Pancreas (tissue), 10 donors: ENCODE data around the gene B4GALT5. TPM values are rescaled to one million over a fixed set of nuclear protein-coding genes. Genes with fewer than 3 reads are reported as not detected.

ENCODE experiments used
- ATAC-seq, 4 donors: fragments of 200-7000 bp; cut with Tn5 transposase; one replicate each; pipeline versions ENCODE4 v1.8.0 to v1.9.1; 2020; ENCODE audit warnings: mild to moderate bottlenecking in 4 of 4, moderate library complexity in 4 of 4
- DNase-seq, 6 donors: peaks; one replicate each; pipeline ENCODE4 v3.0.0-alpha.2; 2020
- FAIRE-seq: peaks from 2 replicates; lab custom pipeline; 2012; peaks lifted over from hg19 to GRCh38; lab: Jason Lieb, UNC
- H3K27ac ChIP-seq, 4 donors: fragments of 200-600 bp; sonication (generic); 1 replicate in 3 of 4; 2 replicates in 1 of 4; pipeline versions ENCODE4 v1.5.0 to v1.8.0; 2020
- H3K27me3 ChIP-seq, 4 donors: fragments of 200-600 bp; one replicate each; pipeline ENCODE4 v1.8.0; 2021
- H3K36me3 ChIP-seq, 3 donors: fragments of 200-600 bp; sonication (generic) in 1 of 3; one replicate each; pipeline versions ENCODE4 v1.5.0 to v1.8.0; 2020 to 2021
- H3K4me1 ChIP-seq, 3 donors: fragments of 200-600 bp; one replicate each; pipeline ENCODE4 v1.8.0; 2021
- H3K4me3 ChIP-seq, 4 donors: fragments of 200-600 bp; sonication (generic) in 2 of 4; one replicate each; pipeline versions ENCODE4 v1.5.0 to v1.8.0; 2020 to 2021
- H3K9me3 ChIP-seq, 4 donors: fragments of 200-600 bp; one replicate each; pipeline ENCODE4 v1.8.0; 2021
- WGBS, 2 donors: extraction: QIAGEN DNeasy Blood & Tissue Kit; methylation state at CpG; one replicate each; pipeline ENCODE4 v1.1.7; 2013; 5-methylcytosine and 5-hydroxymethylcytosine counted together
- intact Hi-C, 3 donors: fragments of 100-400 bp; cut with DNase I; formaldehyde crosslinking; loops; one replicate each; pipeline versions ENCODE4 v1.11.1 to v1.14.2; 2022
- polyA plus RNA-seq, 2 donors: library from polyadenylated mRNA; stranded (reverse); fragments of 200-250 nt; gene quantifications; one replicate each; pipeline ENCODE4 v1.2.3, GENCODE V29; 2013
- total RNA-seq, 6 donors: library from RNA; stranded (reverse); fragmentation: NEBNext Ultra II Directional in 4 of 6; extraction: Animal tissue kit (Norgen Biotek cat#: 25700) in 4 of 6; gene quantifications; one replicate each; pipeline versions ENCODE4 v1.2.1 to v1.2.4, GENCODE V29; 2021 to 2023
- TF ChIP-seq, protein P1 (sequence below), 4 donors: fragments of 200-600 bp; sonication (generic) in 3 of 4; IDR thresholded peaks; one replicate each; pipeline versions ENCODE4 v1.5.0 to v1.8.0; 2021; ENCODE audit warnings: antibody characterized with exemption in 4 of 4
- donor health status: healthy with polysubstance abuse.
- donor health status: DM: no; HTN: no; CAD: no; lungs with moderate emphysema.
- donor health status: DM: no; HTN: no; CAD: no.
- donor health status: control.
- donor health status: control.
- donor health status: Bipolar disorder and iron deficiency.
- donor health status: DM: yes; HTN: yes; CAD: no.
- donor health status: DM: no; HTN: no; CAD: no.
- donor health status: DM: no; HTN: no; CAD: no.
- donor health status: DM: yes; HTN: yes; CAD: no.

The B4GALT5 gene
- total and polyA plus RNA-seq, 8 donors = 5.1 to 28.2 (median 8.8) TPM

DNA sequence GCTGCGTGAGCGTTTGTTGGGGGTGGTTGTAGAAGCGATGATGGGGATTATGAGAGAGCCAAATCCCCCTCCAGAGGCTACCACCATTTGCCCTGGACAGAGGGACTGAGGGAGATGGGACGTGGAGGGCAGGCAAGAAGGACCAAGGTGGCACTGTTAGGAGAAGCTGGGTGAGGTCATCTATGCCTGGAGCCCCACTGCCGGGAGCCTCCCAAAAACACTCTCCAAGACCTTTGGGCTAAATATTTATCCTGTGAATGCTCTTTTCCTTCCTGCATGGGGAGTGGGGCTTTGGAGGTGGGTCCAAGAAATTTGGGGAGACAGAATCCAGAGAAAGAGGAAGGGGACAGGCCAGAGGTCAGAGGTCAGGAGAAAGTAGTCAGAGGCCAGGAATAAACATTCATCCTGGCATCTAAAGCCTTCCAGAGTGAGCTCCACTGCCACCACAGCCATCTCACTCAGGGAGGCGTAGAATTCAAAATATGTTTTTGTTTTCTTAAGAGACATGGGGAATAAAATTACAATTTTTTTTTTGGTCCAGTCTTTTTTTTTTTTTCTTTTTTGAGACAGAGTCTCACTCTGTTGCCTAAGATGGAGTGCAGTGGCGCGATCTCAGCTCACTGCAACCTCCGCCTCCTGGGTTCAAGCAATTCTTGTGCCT lies 128.0 kb downstream of the B4GALT5 start:
- DNase-seq = no peak

DNA sequence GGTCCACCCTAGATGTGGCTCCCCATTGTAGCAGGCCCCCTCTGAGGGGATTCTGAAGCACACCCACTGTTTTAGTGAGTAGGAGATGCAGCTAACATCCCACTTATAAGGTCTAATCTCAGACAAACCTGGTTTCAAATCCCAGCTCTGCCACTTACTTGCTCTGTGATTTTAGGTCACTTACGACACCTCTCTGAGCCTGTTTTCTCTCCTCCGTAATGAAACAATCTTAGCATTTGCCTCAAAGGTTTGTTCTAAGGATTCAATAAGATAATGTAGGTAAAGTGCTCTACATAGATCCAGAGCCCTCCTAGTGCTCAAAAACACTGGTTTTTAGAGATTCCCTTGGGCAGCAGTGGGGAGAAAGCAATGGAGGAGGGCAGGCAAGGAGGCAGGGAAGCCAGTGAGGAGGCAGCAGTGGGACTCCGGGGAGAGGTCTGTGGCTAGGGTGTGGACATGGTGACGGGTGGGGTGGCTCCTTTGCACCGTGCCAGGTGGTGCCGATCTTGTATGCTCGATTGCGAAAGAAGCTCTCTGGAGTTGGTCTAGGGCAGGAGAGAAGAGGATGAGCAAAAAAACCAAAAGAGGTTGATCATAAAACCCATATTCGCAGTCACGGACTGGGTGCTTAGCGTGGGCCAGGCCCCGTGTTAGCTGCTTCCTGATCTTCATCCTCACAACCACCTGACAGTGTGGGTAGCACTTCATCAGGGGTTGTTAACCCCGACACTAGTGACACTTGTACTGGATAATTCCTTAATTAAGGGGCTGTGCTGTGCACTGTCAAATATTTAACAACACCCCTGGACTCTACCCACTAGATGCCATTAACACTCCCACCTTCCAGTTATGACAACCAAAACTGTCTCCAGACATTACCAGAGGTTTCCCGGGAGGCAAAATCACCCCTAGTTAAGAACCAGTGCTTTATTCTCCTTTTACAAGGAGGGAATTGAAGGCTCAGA lies 129.0 kb downstream of the B4GALT5 start:
- DNase-seq (no peak), ATAC-seq (peak in 1 of 4 donors; percentile 22), FAIRE-seq (no peak)
- no peaks in the 10 kb centered on the region for H3K27me3 ChIP-seq
- H3K4me3 ChIP-seq = no peak overlapping the region
- WGBS, 2 donors = 72 to 87% methylated on average over 11 to 14 of the region's 14 CpGs
- intact Hi-C loops = no loop called here
- H3K9me3 ChIP-seq = no peaks in the 10 kb centered on the region
- no peaks in the 10 kb centered on the region for H3K36me3 ChIP-seq
- H3K27ac ChIP-seq = peak overlapping the region; percentile 18 to 69 (median 47)
- TF ChIP-seq, protein P1, sequence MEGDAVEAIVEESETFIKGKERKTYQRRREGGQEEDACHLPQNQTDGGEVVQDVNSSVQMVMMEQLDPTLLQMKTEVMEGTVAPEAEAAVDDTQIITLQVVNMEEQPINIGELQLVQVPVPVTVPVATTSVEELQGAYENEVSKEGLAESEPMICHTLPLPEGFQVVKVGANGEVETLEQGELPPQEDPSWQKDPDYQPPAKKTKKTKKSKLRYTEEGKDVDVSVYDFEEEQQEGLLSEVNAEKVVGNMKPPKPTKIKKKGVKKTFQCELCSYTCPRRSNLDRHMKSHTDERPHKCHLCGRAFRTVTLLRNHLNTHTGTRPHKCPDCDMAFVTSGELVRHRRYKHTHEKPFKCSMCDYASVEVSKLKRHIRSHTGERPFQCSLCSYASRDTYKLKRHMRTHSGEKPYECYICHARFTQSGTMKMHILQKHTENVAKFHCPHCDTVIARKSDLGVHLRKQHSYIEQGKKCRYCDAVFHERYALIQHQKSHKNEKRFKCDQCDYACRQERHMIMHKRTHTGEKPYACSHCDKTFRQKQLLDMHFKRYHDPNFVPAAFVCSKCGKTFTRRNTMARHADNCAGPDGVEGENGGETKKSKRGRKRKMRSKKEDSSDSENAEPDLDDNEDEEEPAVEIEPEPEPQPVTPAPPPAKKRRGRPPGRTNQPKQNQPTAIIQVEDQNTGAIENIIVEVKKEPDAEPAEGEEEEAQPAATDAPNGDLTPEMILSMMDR (IDR thresholded peaks at IDR 0.05) = no peak
- peaks cover 10 to 22% (median 11%) of the 10 kb centered on the region in 3 donors for H3K4me1 ChIP-seq

More for the DNA sequence above, 128.0 kb downstream of the B4GALT5 start:
- intact Hi-C loops = no loop called here
- TF ChIP-seq, protein P1 (IDR thresholded peaks at IDR 0.05) = no peak
- H3K4me1 ChIP-seq = peaks cover 10 to 22% (median 11%) of the 10 kb centered on the region in 3 donors
- no peaks in the 10 kb centered on the region for H3K36me3 ChIP-seq
- no peak for FAIRE-seq
- H3K4me3 ChIP-seq = no peak overlapping the region
- 88 to 89% methylated on average over 9 of the region's 9 CpGs for WGBS, 2 donors
- no peaks in the 10 kb centered on the region for H3K9me3 ChIP-seq
- H3K27ac ChIP-seq = no peak overlapping the region
- H3K27me3 ChIP-seq = no peaks in the 10 kb centered on the region
- no peak for ATAC-seq

DNA sequence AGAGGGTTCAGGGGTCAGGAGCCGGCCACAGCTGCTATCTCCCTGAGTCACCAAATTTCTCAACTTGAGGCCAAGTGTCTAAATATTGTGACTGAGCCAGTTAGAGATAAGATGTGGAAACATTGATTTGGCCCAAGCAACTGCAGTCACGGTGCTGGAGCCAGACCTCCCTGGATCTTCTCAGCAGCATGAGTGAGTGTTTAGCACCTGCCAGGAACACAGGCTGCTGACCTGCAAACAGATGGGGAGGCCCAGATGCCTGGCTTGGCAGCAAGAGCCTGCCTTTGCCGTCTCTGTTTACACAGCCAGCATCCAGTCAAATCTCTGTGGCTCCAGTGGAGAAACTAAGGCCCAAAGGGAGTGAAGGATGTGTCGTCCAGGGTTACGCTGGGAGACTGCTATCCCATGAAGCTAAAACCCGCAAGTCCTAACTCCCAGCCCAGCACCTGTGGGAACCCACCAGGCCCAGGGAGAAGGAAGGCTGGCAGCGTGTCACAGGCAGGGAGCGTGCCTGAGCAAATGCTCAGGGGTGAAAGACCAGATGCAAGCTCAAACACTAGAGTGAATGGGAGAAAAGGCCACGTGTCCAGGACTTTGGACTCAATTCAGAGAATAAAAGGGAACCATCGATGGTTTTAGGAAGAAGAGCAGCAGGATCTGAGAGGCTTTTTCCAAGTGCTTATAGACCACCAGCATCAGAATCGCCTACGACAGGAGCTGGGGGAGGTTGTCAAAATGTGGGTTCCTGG lies 129.8 kb downstream of the B4GALT5 start:
- peak overlapping the region; percentile 18 to 69 (median 47) for H3K27ac ChIP-seq
- intact Hi-C loops = no loop called here
- DNase-seq (peak; percentile 69 to 88 (median 80)), ATAC-seq (peak; percentile 93 to 96 (median 96)), FAIRE-seq (no peak)
- TF ChIP-seq, protein P1 (IDR thresholded peaks at IDR 0.05) = no peak
- no peak overlapping the region for H3K4me3 ChIP-seq
- no peaks in the 10 kb centered on the region for H3K9me3 ChIP-seq
- H3K27me3 ChIP-seq = no peaks in the 10 kb centered on the region
- peaks cover 10 to 22% (median 11%) of the 10 kb centered on the region in 3 donors for H3K4me1 ChIP-seq
- H3K36me3 ChIP-seq = no peaks in the 10 kb centered on the region
- 18 to 22% methylated on average over 12 of the region's 12 CpGs for WGBS, 2 donors

DNA sequence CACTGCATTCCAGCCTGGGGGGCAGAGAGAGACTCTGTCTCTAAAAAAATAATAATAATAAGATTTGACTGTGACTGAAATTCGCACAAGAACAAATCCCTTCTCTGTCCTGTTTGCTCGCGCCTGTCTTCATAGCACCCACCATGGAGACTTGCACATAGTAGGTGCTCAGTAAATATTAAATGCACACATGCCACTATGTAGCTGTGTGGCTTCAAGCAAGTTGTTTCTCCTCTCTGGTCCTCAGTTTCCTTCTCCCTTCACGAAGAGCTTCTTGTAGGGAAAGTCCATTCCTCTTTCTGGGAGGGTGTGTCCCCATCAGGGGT lies 130.4 kb downstream of the B4GALT5 start:
- intact Hi-C loops = no loop called here
- no peaks in the 10 kb centered on the region for H3K27me3 ChIP-seq
- 53 to 67% methylated on average over 4 of the region's 4 CpGs for WGBS, 2 donors
- H3K4me1 ChIP-seq = peaks cover 10 to 22% (median 11%) of the 10 kb centered on the region in 3 donors
- TF ChIP-seq, protein P1 (IDR thresholded peaks at IDR 0.05) = no peak
- FAIRE-seq (no peak), ATAC-seq (no peak), DNase-seq (no peak)
- no peak overlapping the region for H3K4me3 ChIP-seq
- H3K27ac ChIP-seq = peak overlapping the region in 2 of 4 donors; percentile 56 to 69
- H3K36me3 ChIP-seq = no peaks in the 10 kb centered on the region
- H3K9me3 ChIP-seq = no peaks in the 10 kb centered on the region

Other genes starting within 250 kb of the B4GALT5 start
- 1 to 10 TPM in 1 of 6 donors, under 1 TPM in 5; 0.28 to 2.5 (median 0.31) TPM for gene KCNB1, start 231.2 kb downstream of the B4GALT5 start, total RNA-seq
- gene KCNB1, start 231.2 kb downstream of the B4GALT5 start, polyA plus RNA-seq = under 1 TPM; 0.30 to 0.47 TPM
- 10 to 100 TPM in 3 of 6 donors, 1 to 10 TPM in 3; 1.2 to 16.2 (median 6.6) TPM for gene PTGIS, start 145.7 kb downstream of the B4GALT5 start, total RNA-seq
- gene PTGIS, start 145.7 kb downstream of the B4GALT5 start, polyA plus RNA-seq = 1 to 10 TPM; 1.6 to 3.5 TPM
- gene SLC9A8, start 99.0 kb upstream of the B4GALT5 start, total RNA-seq = 1 to 10 TPM; 4.8 to 8.1 (median 5.9) TPM
- 1 to 10 TPM; 9.9 TPM for gene SLC9A8, start 99.0 kb upstream of the B4GALT5 start, polyA plus RNA-seq
- gene SPATA2, start 201.7 kb upstream of the B4GALT5 start, total RNA-seq = 1 to 10 TPM; 3.9 to 7.0 (median 4.6) TPM
- gene SPATA2, start 201.7 kb upstream of the B4GALT5 start, polyA plus RNA-seq = 1 to 10 TPM; 4.0 to 5.8 TPM
- gene RNF114, start 222.5 kb upstream of the B4GALT5 start, total RNA-seq = 10 to 100 TPM; 37.1 to 61.9 (median 47.0) TPM
- gene RNF114, start 222.5 kb upstream of the B4GALT5 start, polyA plus RNA-seq = 10 to 100 TPM; 33.3 to 41.2 TPM